ENCODE measurements around the gene MBD3L2B. TPM values are rescaled to one million over a fixed set of nuclear protein-coding genes. Genes with fewer than 3 reads are reported as not detected.
"Not testable (repeated sequence)": the region's sequence is repeated elsewhere in the genome, so short reads cannot be mapped to it uniquely, and the experiment has no call there.

Gene MBD3L2B
- total RNA-seq, 1 donor from 2014 or later, result not detected

- not testable (repeated sequence) for H3K9me3 Mint-ChIP-seq; H3K4me1 Mint-ChIP-seq; H3K36me3 Mint-ChIP-seq; H3K27ac Mint-ChIP-seq; H3K27me3 Mint-ChIP-seq (ENCODE audit: low read depth); DNase-seq (ENCODE audit: low spot score in 2 of 2, unreplicated experiment in 2 of 2); H3K4me3 Mint-ChIP-seq
Observed at GRCh38 chr19:7030278-7030677, 9.0 kb upstream of the MBD3L2B start, which contains the start of gene MBD3L5. TSS of gene MBD3L5 (plus strand) at chr19:7030578. CDS start at chr19:7030612, 34 bp downstream.

- H3K27ac Mint-ChIP-seq; H3K9me3 Mint-ChIP-seq; H3K4me3 Mint-ChIP-seq; DNase-seq (ENCODE audit: low spot score in 2 of 2, unreplicated experiment in 2 of 2); H3K4me1 Mint-ChIP-seq; H3K36me3 Mint-ChIP-seq; H3K27me3 Mint-ChIP-seq (ENCODE audit: low read depth): not testable (repeated sequence)
Observed at GRCh38 chr19:7028790-7029189, 7.6 kb upstream of the MBD3L2B start.

GRCh38 chr19:7018828-7019227, 2.4 kb downstream of the MBD3L2B start:
- no peak overlapping the region for H3K27ac Mint-ChIP-seq
- TF ChIP-seq CTCF (IDR thresholded peaks at IDR 0.05; ENCODE audit: unreplicated experiment), result no peak
- no peaks in the 10 kb centered on the region for H3K4me1 Mint-ChIP-seq
- H3K9me3 Mint-ChIP-seq, result peaks cover 27% of the 10 kb centered on the region
- no peak overlapping the region for H3K4me3 Mint-ChIP-seq
- H3K36me3 Mint-ChIP-seq, result no peaks in the 10 kb centered on the region
- no peak for DNase-seq (ENCODE audit: low spot score in 2 of 2, unreplicated experiment in 2 of 2)
- no peaks in the 10 kb centered on the region for H3K27me3 Mint-ChIP-seq (ENCODE audit: low read depth)

- TF ChIP-seq CTCF (IDR thresholded peaks at IDR 0.05; ENCODE audit: unreplicated experiment), result no peak
- Mint-ChIP-seq H3K4me3 (no peak overlapping the region), H3K36me3 (no peaks in the 10 kb centered on the region), H3K4me1 (no peaks in the 10 kb centered on the region), H3K9me3 (peaks cover 42% of the 10 kb centered on the region), H3K27me3 (ENCODE audit: low read depth) (no peaks in the 10 kb centered on the region), H3K27ac (no peak overlapping the region)
- DNase-seq (ENCODE audit: low spot score in 2 of 2, unreplicated experiment in 2 of 2), result no peak
Observed at GRCh38 chr19:7013678-7014077, 7.6 kb downstream of the MBD3L2B start.

- no peak for TF ChIP-seq CTCF (IDR thresholded peaks at IDR 0.05; ENCODE audit: unreplicated experiment)
- Mint-ChIP-seq H3K36me3 (no peaks in the 10 kb centered on the region), H3K27me3 (ENCODE audit: low read depth) (no peaks in the 10 kb centered on the region), H3K9me3 (peaks cover 46% of the 10 kb centered on the region), H3K4me1 (no peaks in the 10 kb centered on the region), H3K27ac (no peak overlapping the region), H3K4me3 (no peak overlapping the region)
- DNase-seq (ENCODE audit: low spot score in 2 of 2, unreplicated experiment in 2 of 2), result no peak
Observed at GRCh38 chr19:7010722-7011593, 10.3 kb downstream of the MBD3L2B start.

GRCh38 chr19:7007859-7008258, 13.4 kb downstream of the MBD3L2B start:
- Mint-ChIP-seq H3K27ac (no peak overlapping the region), H3K27me3 (ENCODE audit: low read depth) (no peaks in the 10 kb centered on the region), H3K9me3 (peaks cover 26% of the 10 kb centered on the region), H3K4me1 (no peaks in the 10 kb centered on the region), H3K4me3 (no peak overlapping the region), H3K36me3 (no peaks in the 10 kb centered on the region)
- no peak for TF ChIP-seq CTCF (IDR thresholded peaks at IDR 0.05; ENCODE audit: unreplicated experiment)
- no peak for DNase-seq (ENCODE audit: low spot score in 2 of 2, unreplicated experiment in 2 of 2)
